ENCODE results near the gene BHMT.
A peak's percentile ranks its signal among the peaks of the same experiment; 100 is the strongest.
"Not testable (repeated sequence)": the region's sequence is repeated elsewhere in the genome, so short reads cannot be mapped to it uniquely, and the experiment has no call there.

Gene BHMT

GRCh38 chr5:79112703-79113058 lies 1.1 kb downstream of the BHMT start:
- no peak for DNase-seq

- no peak for DNase-seq
These were observed 7.9 kb downstream of the BHMT start for GRCh38 chr5:79119486-79119885.

- DNase-seq, result no peak
These were observed 8.6 kb downstream of the BHMT start for GRCh38 chr5:79120221-79120620.

- no peak for DNase-seq
These were observed 11.4 kb downstream of the BHMT start for GRCh38 chr5:79122973-79123372.

GRCh38 chr5:79124607-79125006 lies 13.0 kb downstream of the BHMT start:
- DNase-seq, result no peak

- no peak for DNase-seq
These were observed 19.2 kb downstream of the BHMT start for GRCh38 chr5:79130781-79131180.

- DNase-seq, result peak in 3 of 6 experiments; percentile 25 to 56 (median 36)
These were observed 21.6 kb downstream of the BHMT start for GRCh38 chr5:79133121-79133656.

GRCh38 chr5:79133657-79134451 lies 22.2 kb downstream of the BHMT start:
- peak in 5 of 6 experiments; percentile 4 to 64 (median 34) for DNase-seq

GRCh38 chr5:79135790-79136553 lies 24.4 kb downstream of the BHMT start:
- DNase-seq, result no peak

GRCh38 chr5:79136618-79137017 lies 25.0 kb downstream of the BHMT start:
- DNase-seq, result no peak

- DNase-seq, result no peak
These were observed 28.9 kb downstream of the BHMT start for GRCh38 chr5:79140553-79140952.

GRCh38 chr5:79143684-79144379 lies 32.2 kb downstream of the BHMT start:
- no peak for DNase-seq

- DNase-seq, result no peak
These were observed 35.5 kb downstream of the BHMT start for GRCh38 chr5:79147076-79147475.

- DNase-seq, result no peak
These were observed 37.8 kb downstream of the BHMT start for GRCh38 chr5:79149433-79149832.

- no peak for DNase-seq
These were observed 40.5 kb downstream of the BHMT start for GRCh38 chr5:79151942-79152671.

- no peak for DNase-seq
These were observed 45.7 kb downstream of the BHMT start for GRCh38 chr5:79157305-79157704.

GRCh38 chr5:79161647-79162046 lies 50.0 kb downstream of the BHMT start:
- not testable (repeated sequence) for DNase-seq

GRCh38 chr5:79168031-79168430 lies 56.4 kb downstream of the BHMT start:
- DNase-seq, result no peak

- DNase-seq, result no peak
These were observed 59.1 kb downstream of the BHMT start for GRCh38 chr5:79170661-79171060.

- DNase-seq, result no peak
These were observed 60.1 kb downstream of the BHMT start for GRCh38 chr5:79171635-79172245.

- DNase-seq, result no peak
These were observed 60.7 kb downstream of the BHMT start for GRCh38 chr5:79172269-79172668.

GRCh38 chr5:79173626-79174025 lies 62.0 kb downstream of the BHMT start:
- no peak for DNase-seq
